HepG2 (cell line): ENCODE results near the gene ABRACL. TPM values are rescaled to one million over a fixed set of nuclear protein-coding genes. Genes with fewer than 3 reads are reported as not detected.

Source experiments
- BHLHE40 ChIP-seq: IDR thresholded peaks from 2 replicates; pipeline ENCODE4 v1.6.1; 2011; ENCODE audit warnings: low read length, improper control_type of control experiment
- DMAP1 ChIP-seq: IDR thresholded peaks from 2 replicates; pipeline ENCODE4 v1.6.1; 2016
- ESRRA ChIP-seq: sonication (generic); formaldehyde crosslinking; IDR thresholded peaks from 2 replicates; pipeline ENCODE4 v1.5.1; 2020; ENCODE audit warnings: mild to moderate bottlenecking, low read depth, missing genetic modification reagents
- ETV6 ChIP-seq: sonication (generic); formaldehyde crosslinking; conservative IDR thresholded peaks from 2 replicates; pipeline ENCODE4 v1.4.0; 2020; ENCODE audit warnings: missing genetic modification reagents
- HOXA9 ChIP-seq: sonication (generic); formaldehyde crosslinking; IDR thresholded peaks from 2 replicates; pipeline ENCODE4 v1.8.1; 2022; ENCODE audit warnings: missing genetic modification reagents, mild to moderate bottlenecking, moderate library complexity, borderline replicate concordance
- IRX3 ChIP-seq: sonication (generic); formaldehyde crosslinking; IDR thresholded peaks from 2 replicates; pipeline ENCODE4 v1.8.1; 2023; ENCODE audit warnings: mild to moderate bottlenecking, low read depth, missing genetic modification reagents, borderline replicate concordance
- MAZ ChIP-seq, 2 experiments: sonication (generic) in 1 of 2; formaldehyde crosslinking in 1 of 2; IDR thresholded peaks; 2 replicates each; pipeline versions ENCODE4 v1.5.0 to v1.6.1; 2012 to 2020; ENCODE audit warnings: low read depth in 2 of 2, mild to moderate bottlenecking in 2 of 2, borderline replicate concordance in 1 of 2, improper control_type of control experiment in 1 of 2, low read length in 1 of 2, missing genetic modification reagents in 1 of 2, moderate library complexity in 1 of 2
- NONO ChIP-seq, 2 experiments: fragments of 450-650 bp in 1 of 2; sonication (generic) in 1 of 2; formaldehyde crosslinking in 1 of 2; IDR thresholded peaks in 1 of 2; conservative IDR thresholded peaks in 1 of 2; 2 replicates each; pipeline versions ENCODE4 v1.6.1 to v1.8.0; 2017 to 2022; ENCODE audit warnings: mild to moderate bottlenecking in 1 of 2, missing genetic modification reagents in 1 of 2, moderate library complexity in 1 of 2
- NR2F1 ChIP-seq, 2 experiments: fragments of 450-650 bp in 1 of 2; formaldehyde crosslinking in 1 of 2; IDR thresholded peaks; 2 replicates each; pipeline versions ENCODE4 v1.5.0 to v1.6.1; 2016 to 2020; ENCODE audit warnings: mild to moderate bottlenecking in 1 of 2, missing compliant biosample characterization in 1 of 2, missing genetic modification reagents in 1 of 2, moderate library complexity in 1 of 2
- NR2F6 ChIP-seq, 2 experiments: IDR thresholded peaks; 2 replicates each; pipeline ENCODE4 v1.6.1; 2016; ENCODE audit warnings: antibody characterized with exemption in 1 of 2, mild to moderate bottlenecking in 1 of 2
- PPARG ChIP-seq: conservative IDR thresholded peaks from 2 replicates; pipeline ENCODE4 v1.6.1; 2016; ENCODE audit warnings: missing biosample characterization, missing genetic modification reagents
- RFXANK ChIP-seq: IDR thresholded peaks from 2 replicates; pipeline ENCODE4 v1.6.1; 2016
- SMAD9 ChIP-seq: sonication (generic); formaldehyde crosslinking; IDR thresholded peaks from 2 replicates; pipeline ENCODE4 v1.5.1; 2020; ENCODE audit warnings: mild to moderate bottlenecking, missing genetic modification reagents
- SOX13 ChIP-seq, 3 experiments: fragments of 450-650 bp in 1 of 3; sonication (generic) in 1 of 3; formaldehyde crosslinking in 1 of 3; IDR thresholded peaks in 2 of 3; conservative IDR thresholded peaks in 1 of 3; 2 replicates each; pipeline versions ENCODE4 v1.5.0 to v1.6.1; 2016 to 2020; ENCODE audit warnings: antibody characterized with exemption in 1 of 3, mild to moderate bottlenecking in 1 of 3, missing compliant biosample characterization in 1 of 3, missing genetic modification reagents in 1 of 3, moderate library complexity in 1 of 3
- SP5 ChIP-seq: IDR thresholded peaks from 2 replicates; pipeline ENCODE4 v1.6.1; 2016; ENCODE audit warnings: low read depth, borderline replicate concordance
- ZBTB7B ChIP-seq: sonication (generic); formaldehyde crosslinking; IDR thresholded peaks from 2 replicates; pipeline ENCODE4 v1.4.0; 2020; ENCODE audit warnings: missing genetic modification reagents
- ZFYVE20 ChIP-seq: sonication (generic); formaldehyde crosslinking; IDR thresholded peaks from 2 replicates; pipeline ENCODE4 v1.8.0; 2023; ENCODE audit warnings: low read depth, mild to moderate bottlenecking, moderate library complexity, missing genetic modification reagents, borderline replicate concordance
- ZNF20 ChIP-seq: sonication (generic); formaldehyde crosslinking; IDR thresholded peaks from 2 replicates; pipeline ENCODE4 v1.4.0; 2020; ENCODE audit warnings: mild to moderate bottlenecking, moderate library complexity, missing genetic modification reagents
- ZNF552 ChIP-seq: sonication (generic); formaldehyde crosslinking; IDR thresholded peaks from 2 replicates; pipeline ENCODE4 v1.9.0; 2022; ENCODE audit warnings: missing genetic modification reagents, mild to moderate bottlenecking, borderline replicate concordance
- ZNF7 ChIP-seq: IDR thresholded peaks from 2 replicates; pipeline ENCODE4 v1.6.1; 2016; ENCODE audit warnings: missing biosample characterization, missing genetic modification reagents
- ZSCAN31 ChIP-seq: sonication (generic); formaldehyde crosslinking; IDR thresholded peaks from 2 replicates; pipeline ENCODE4 v1.5.0; 2020; ENCODE audit warnings: low read depth, mild to moderate bottlenecking, missing genetic modification reagents
- polyA plus RNA-seq, 8 experiments: library from polyadenylated mRNA; depleted of rRNA in 3 of 8; stranded (reverse) in 7 of 8; unstranded in 1 of 8; fragments of >200 nt; fragmentation: Illumina TruSeq in 4 of 8; extraction: Trizol in 4 of 8; gene quantifications; 2 replicates each; pipeline versions ENCODE4 v1.2.1 to v1.2.3, GENCODE V29; 2011 to 2016; ENCODE audit warnings: low read depth in 4 of 8, missing spikeins in 1 of 8, mixed read lengths in 1 of 8; ENCODE audit not compliant: insufficient read depth in 1 of 8
- total RNA-seq, 5 experiments: library from RNA; depleted of rRNA; stranded (reverse); fragments of >200 nt; fragmentation: Illumina TruSeq; extraction: Trizol; gene quantifications; 2 replicates each; pipeline ENCODE4 v1.2.3, GENCODE V29; 2016; ENCODE audit warnings: low read depth in 1 of 5
- TF ChIP-seq, protein P1 (sequence below): sonication (generic); formaldehyde crosslinking; IDR thresholded peaks from 2 replicates; pipeline ENCODE4 v1.4.0; 2020; ENCODE audit warnings: missing genetic modification reagents
- TF ChIP-seq, protein P2 (sequence below), 2 experiments: sonication (generic) in 1 of 2; formaldehyde crosslinking in 1 of 2; IDR thresholded peaks; 2 replicates each; pipeline versions ENCODE4 v1.4.0 to v1.6.1; 2018 to 2020; ENCODE audit warnings: missing genetic modification reagents in 2 of 2, borderline replicate concordance in 1 of 2, low read depth in 1 of 2, mild to moderate bottlenecking in 1 of 2, missing biosample characterization in 1 of 2

ABRACL gene
- total and polyA plus RNA-seq, 2 of the 13 experiments (the other 11 are each of a cell fraction or from before 2014, with no cell fraction given), result 1.4 to 5.4 TPM

- 0 out of 2 replicates have a peak, but pooled peaks have one; percentile 27 for TF ChIP-seq ZNF20
- peak; percentile 79 for TF ChIP-seq NR2F6 (IDR thresholded peaks at IDR 0.05)
- TF ChIP-seq NR2F6 (CRISPR knock-in tag; IDR thresholded peaks at IDR 0.05), result peak; percentile 83
- TF ChIP-seq, protein P1, sequence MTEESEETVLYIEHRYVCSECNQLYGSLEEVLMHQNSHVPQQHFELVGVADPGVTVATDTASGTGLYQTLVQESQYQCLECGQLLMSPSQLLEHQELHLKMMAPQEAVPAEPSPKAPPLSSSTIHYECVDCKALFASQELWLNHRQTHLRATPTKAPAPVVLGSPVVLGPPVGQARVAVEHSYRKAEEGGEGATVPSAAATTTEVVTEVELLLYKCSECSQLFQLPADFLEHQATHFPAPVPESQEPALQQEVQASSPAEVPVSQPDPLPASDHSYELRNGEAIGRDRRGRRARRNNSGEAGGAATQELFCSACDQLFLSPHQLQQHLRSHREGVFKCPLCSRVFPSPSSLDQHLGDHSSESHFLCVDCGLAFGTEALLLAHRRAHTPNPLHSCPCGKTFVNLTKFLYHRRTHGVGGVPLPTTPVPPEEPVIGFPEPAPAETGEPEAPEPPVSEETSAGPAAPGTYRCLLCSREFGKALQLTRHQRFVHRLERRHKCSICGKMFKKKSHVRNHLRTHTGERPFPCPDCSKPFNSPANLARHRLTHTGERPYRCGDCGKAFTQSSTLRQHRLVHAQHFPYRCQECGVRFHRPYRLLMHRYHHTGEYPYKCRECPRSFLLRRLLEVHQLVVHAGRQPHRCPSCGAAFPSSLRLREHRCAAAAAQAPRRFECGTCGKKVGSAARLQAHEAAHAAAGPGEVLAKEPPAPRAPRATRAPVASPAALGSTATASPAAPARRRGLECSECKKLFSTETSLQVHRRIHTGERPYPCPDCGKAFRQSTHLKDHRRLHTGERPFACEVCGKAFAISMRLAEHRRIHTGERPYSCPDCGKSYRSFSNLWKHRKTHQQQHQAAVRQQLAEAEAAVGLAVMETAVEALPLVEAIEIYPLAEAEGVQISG (CRISPR knock-in tag), result peak; percentile 14; the same call in 1 of the 2 replicates
- no peak for TF ChIP-seq NONO (IDR thresholded peaks at IDR 0.05)
- TF ChIP-seq NONO (CRISPR knock-in tag; conservative IDR thresholded peaks at IDR 0.05), result 0 out of 2 replicates have a peak, but pooled peaks have one; percentile 2
- TF ChIP-seq PPARG, result 0 out of 2 replicates have a peak, but pooled peaks have one; percentile 3
- TF ChIP-seq IRX3 (CRISPR knock-in tag), result 0 out of 2 replicates have a peak, but pooled peaks have one; percentile 10
- TF ChIP-seq ZNF7 (CRISPR knock-in tag), result no peak
- TF ChIP-seq HOXA9 (CRISPR knock-in tag), result 0 out of 2 replicates have a peak, but pooled peaks have one; percentile 22
- peak; percentile 31; the same call in 1 of the 2 replicates for TF ChIP-seq BHLHE40
- 0 out of 2 replicates have a peak, but pooled peaks have one; percentile 40 for TF ChIP-seq ETV6 (CRISPR knock-in tag)
- TF ChIP-seq ZBTB7B, result peak; percentile 19; the same call in 1 of the 2 replicates
- no peak for TF ChIP-seq ESRRA (CRISPR knock-in tag)
- 0 out of 2 replicates have a peak, but pooled peaks have one; percentile 25 for TF ChIP-seq ZFYVE20 (CRISPR knock-in tag)
- no peak for TF ChIP-seq SOX13 (IDR thresholded peaks at IDR 0.05)
- TF ChIP-seq SOX13 (CRISPR knock-in tag; conservative IDR thresholded peaks at IDR 0.05 in 1 of 2, IDR thresholded peaks at IDR 0.05 in 1 of 2), result 0 out of 4 replicates have a peak, but pooled peaks of 1 of the 2 experiments have one; percentile 3
- TF ChIP-seq NR2F1 (CRISPR knock-in tag; IDR thresholded peaks at IDR 0.05), result peak; percentile 72 to 73; a peak in 3 of 4 replicates
- no peak for TF ChIP-seq RFXANK (CRISPR knock-in tag)
- TF ChIP-seq DMAP1, result no peak
- TF ChIP-seq MAZ (IDR thresholded peaks at IDR 0.05; ENCODE audit: borderline replicate concordance, low read depth, low read length), result no peak
- 0 out of 2 replicates have a peak, but pooled peaks have one; percentile 8 for TF ChIP-seq MAZ (CRISPR knock-in tag; IDR thresholded peaks at IDR 0.05; ENCODE audit: low read depth)
- no peak for TF ChIP-seq ZNF552 (CRISPR knock-in tag)
- TF ChIP-seq ZSCAN31 (CRISPR knock-in tag), result 0 out of 2 replicates have a peak, but pooled peaks have one; percentile 2
- no peak for TF ChIP-seq SP5
- no peak for TF ChIP-seq SMAD9 (CRISPR knock-in tag)
- TF ChIP-seq, protein P2, sequence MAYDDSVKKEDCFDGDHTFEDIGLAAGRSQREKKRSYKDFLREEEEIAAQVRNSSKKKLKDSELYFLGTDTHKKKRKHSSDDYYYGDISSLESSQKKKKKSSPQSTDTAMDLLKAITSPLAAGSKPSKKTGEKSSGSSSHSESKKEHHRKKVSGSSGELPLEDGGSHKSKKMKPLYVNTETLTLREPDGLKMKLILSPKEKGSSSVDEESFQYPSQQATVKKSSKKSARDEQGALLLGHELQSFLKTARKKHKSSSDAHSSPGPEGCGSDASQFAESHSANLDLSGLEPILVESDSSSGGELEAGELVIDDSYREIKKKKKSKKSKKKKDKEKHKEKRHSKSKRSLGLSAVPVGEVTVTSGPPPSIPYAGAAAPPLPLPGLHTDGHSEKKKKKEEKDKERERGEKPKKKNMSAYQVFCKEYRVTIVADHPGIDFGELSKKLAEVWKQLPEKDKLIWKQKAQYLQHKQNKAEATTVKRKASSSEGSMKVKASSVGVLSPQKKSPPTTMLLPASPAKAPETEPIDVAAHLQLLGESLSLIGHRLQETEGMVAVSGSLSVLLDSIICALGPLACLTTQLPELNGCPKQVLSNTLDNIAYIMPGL (CRISPR knock-in tag; IDR thresholded peaks at IDR 0.05; ENCODE audit: borderline replicate concordance in 1 of 2, low read depth in 1 of 2), result peak in 1 of 2 experiments; percentile 51; a peak in 2 of 4 replicates
Measured at GRCh38 chr6:139029470-139030227, 1.1 kb downstream of the ABRACL start (continued).
